HG02571 (cell line): Measurements from ENCODE around the gene COL9A3.
"Not testable (repeated sequence)": the region's sequence is repeated elsewhere in the genome, so short reads cannot be mapped to it uniquely, and the experiment has no call there.

Source experiments
- ATAC-seq: cut with Tn5 transposase; IDR thresholded peaks from one replicate; pipeline ENCODE4 v1.9.1; 2021; ENCODE audit warnings: mild to moderate bottlenecking, moderate library complexity; ENCODE audit not compliant: unreplicated experiment

COL9A3 gene

GRCh38 chr20:62832951-62833391 lies 16.1 kb downstream of the COL9A3 start:
- no peak for ATAC-seq

- ATAC-seq: no peak
Measured at GRCh38 chr20:62834967-62835730, 18.3 kb downstream of the COL9A3 start.

- no peak for ATAC-seq
Measured at GRCh38 chr20:62835931-62836861, 19.3 kb downstream of the COL9A3 start.

GRCh38 chr20:62836967-62837490 lies 20.2 kb downstream of the COL9A3 start:
- no peak for ATAC-seq

GRCh38 chr20:62837790-62838127 lies 20.9 kb downstream of the COL9A3 start:
- no peak for ATAC-seq

- no peak for ATAC-seq
Measured at GRCh38 chr20:62838128-62838891, 21.5 kb downstream of the COL9A3 start.

- no peak for ATAC-seq
Measured at GRCh38 chr20:62839261-62839660, 22.4 kb downstream of the COL9A3 start.

- ATAC-seq: no peak
Measured at GRCh38 chr20:62839816-62840215, 23.0 kb downstream of the COL9A3 start.

- ATAC-seq: no peak
Measured at GRCh38 chr20:62840244-62841197, 23.7 kb downstream of the COL9A3 start.

- no peak for ATAC-seq
Measured at GRCh38 chr20:62841705-62842212, 24.9 kb downstream of the COL9A3 start.

GRCh38 chr20:62843656-62844055 lies 26.8 kb downstream of the COL9A3 start:
- no peak for ATAC-seq

- ATAC-seq: no peak
Measured at GRCh38 chr20:62844182-62844581, 27.3 kb downstream of the COL9A3 start.

- no peak for ATAC-seq
Measured at GRCh38 chr20:62845416-62846160, 28.7 kb downstream of the COL9A3 start.

- ATAC-seq: no peak
Measured at GRCh38 chr20:62846166-62846890, 29.5 kb downstream of the COL9A3 start.

GRCh38 chr20:62848917-62849316 lies 32.1 kb downstream of the COL9A3 start:
- not testable (repeated sequence) for ATAC-seq

GRCh38 chr20:62849431-62849830 lies 32.6 kb downstream of the COL9A3 start:
- ATAC-seq: no peak

GRCh38 chr20:62850333-62850974 lies 33.6 kb downstream of the COL9A3 start:
- ATAC-seq: no peak

- ATAC-seq: no peak
Measured at GRCh38 chr20:62852196-62852595, 35.3 kb downstream of the COL9A3 start.
